ENCODE results near the gene NPIPA3. TPM values are rescaled to one million over a fixed set of nuclear protein-coding genes. Genes with fewer than 3 reads are reported as not detected.
A peak's percentile ranks its signal among the peaks of the same experiment; 100 is the strongest.
"Not testable (repeated sequence)": the region's sequence is repeated elsewhere in the genome, so short reads cannot be mapped to it uniquely, and the experiment has no call there.

NPIPA3 gene
- not detected for polyA plus RNA-seq

- H3K4me1 Mint-ChIP-seq = not testable (repeated sequence)
These were observed at the start of gene NPIPA3 for GRCh38 chr16:14703156-14704011. NPIPA3 (plus strand) TSS chr16:14703411; CDS start chr16:14708944, 5,533 bp downstream.

GRCh38 chr16:14658063-14658462 lies 45.1 kb upstream of the NPIPA3 start:
- DNase-seq = no peak
- Mint-ChIP-seq H3K9me3 (no peaks in the 10 kb centered on the region), H3K4me3 (no peak overlapping the region), H3K27ac (peak overlapping the region in 5 of 6 donors; percentile 6 to 71 (median 49)), H3K4me1 (no peaks in the 10 kb centered on the region), H3K27me3 (ENCODE audit: low read depth in 3 of 3) (peaks cover 0 to 2% (median 0%) of the 10 kb centered on the region in 3 donors), H3K36me3 (peaks cover 15 to 24% (median 16%) of the 10 kb centered on the region in 3 donors)

More at GRCh38 chr16:14703156-14704011, at the start of gene NPIPA3:
- not testable (repeated sequence) for H3K27me3 Mint-ChIP-seq (ENCODE audit: low read depth in 3 of 3); H3K4me3 Mint-ChIP-seq; H3K27ac Mint-ChIP-seq; H3K9me3 Mint-ChIP-seq; DNase-seq; H3K36me3 Mint-ChIP-seq

- H3K9me3 Mint-ChIP-seq = no peaks in the 10 kb centered on the region
- H3K27ac Mint-ChIP-seq = peak overlapping the region in 4 of 6 donors; percentile 39 to 67 (median 54)
- H3K27me3 Mint-ChIP-seq (ENCODE audit: low read depth in 3 of 3) = peaks cover 0 to 5% (median 0%) of the 10 kb centered on the region in 3 donors
- peaks cover 17 to 43% (median 20%) of the 10 kb centered on the region in 3 donors for H3K36me3 Mint-ChIP-seq
- no peak for DNase-seq
- no peak overlapping the region for H3K4me3 Mint-ChIP-seq
- H3K4me1 Mint-ChIP-seq = peaks cover 2 to 6% of the 10 kb centered on the region in 2 donors
These were observed 35.6 kb upstream of the NPIPA3 start for GRCh38 chr16:14667347-14668266.

- Mint-ChIP-seq H3K4me1 (peaks cover 3 to 11% of the 10 kb centered on the region in 2 donors), H3K9me3 (no peaks in the 10 kb centered on the region), H3K4me3 (no peak overlapping the region), H3K27ac (peak overlapping the region in 1 of 6 donors; percentile 39), H3K36me3 (peaks cover 14 to 40% (median 17%) of the 10 kb centered on the region in 3 donors), H3K27me3 (ENCODE audit: low read depth in 3 of 3) (peaks cover 0 to 5% (median 0%) of the 10 kb centered on the region in 3 donors)
- no peak for DNase-seq
These were observed 34.5 kb upstream of the NPIPA3 start for GRCh38 chr16:14668556-14669223.

- Mint-ChIP-seq H3K27me3 (ENCODE audit: low read depth in 3 of 3) (peaks cover 0 to 2% (median 0%) of the 10 kb centered on the region in 3 donors), H3K4me1 (peaks cover 3 to 17% of the 10 kb centered on the region in 2 donors), H3K27ac (peak overlapping the region in 2 of 6 donors; percentile 24 to 34), H3K4me3 (no peak overlapping the region), H3K9me3 (no peaks in the 10 kb centered on the region), H3K36me3 (peaks cover 10 to 36% (median 14%) of the 10 kb centered on the region in 3 donors)
- DNase-seq = no peak
These were observed 33.4 kb upstream of the NPIPA3 start for GRCh38 chr16:14669776-14670175.

- no peak overlapping the region for H3K4me3 Mint-ChIP-seq
These were observed 30.7 kb upstream of the NPIPA3 start for GRCh38 chr16:14672403-14672971.

GRCh38 chr16:14676633-14677032 lies 26.6 kb upstream of the NPIPA3 start:
- peaks cover 3 to 17% of the 10 kb centered on the region in 2 donors for H3K4me1 Mint-ChIP-seq
- H3K27ac Mint-ChIP-seq = no peak overlapping the region
- DNase-seq = no peak
- H3K9me3 Mint-ChIP-seq = peaks cover 0 to 4% (median 0%) of the 10 kb centered on the region in 6 donors
- H3K4me3 Mint-ChIP-seq = no peak overlapping the region
- H3K36me3 Mint-ChIP-seq = no peaks in the 10 kb centered on the region
- H3K27me3 Mint-ChIP-seq (ENCODE audit: low read depth in 3 of 3) = peaks cover 2 to 4% (median 2%) of the 10 kb centered on the region in 3 donors

More at GRCh38 chr16:14672403-14672971, 30.7 kb upstream of the NPIPA3 start:
- H3K36me3 Mint-ChIP-seq = peaks cover 0 to 15% (median 0%) of the 10 kb centered on the region in 3 donors
- H3K4me1 Mint-ChIP-seq = peaks cover 3 to 17% of the 10 kb centered on the region in 2 donors
- peaks cover under 1 to 2% (median 2%) of the 10 kb centered on the region in 3 donors for H3K27me3 Mint-ChIP-seq (ENCODE audit: low read depth in 3 of 3)
- no peaks in the 10 kb centered on the region for H3K9me3 Mint-ChIP-seq
- H3K27ac Mint-ChIP-seq = peak overlapping the region in 4 of 6 donors; percentile 6 to 45 (median 28)
- no peak for DNase-seq

GRCh38 chr16:14677627-14678026 lies 25.6 kb upstream of the NPIPA3 start:
- H3K9me3 Mint-ChIP-seq = peaks cover 0 to 4% (median 0%) of the 10 kb centered on the region in 6 donors
- H3K27me3 Mint-ChIP-seq (ENCODE audit: low read depth in 3 of 3) = peaks cover 2 to 4% (median 2%) of the 10 kb centered on the region in 3 donors
- H3K4me3 Mint-ChIP-seq = no peak overlapping the region
- H3K4me1 Mint-ChIP-seq = peaks cover under 1 to 11% of the 10 kb centered on the region in 2 donors
- DNase-seq = no peak
- H3K36me3 Mint-ChIP-seq = no peaks in the 10 kb centered on the region
- no peak overlapping the region for H3K27ac Mint-ChIP-seq

- H3K36me3 Mint-ChIP-seq = no peaks in the 10 kb centered on the region
- peaks cover 0 to 3% of the 10 kb centered on the region in 2 donors for H3K4me1 Mint-ChIP-seq
- H3K27me3 Mint-ChIP-seq (ENCODE audit: low read depth in 3 of 3) = peaks cover 2 to 4% (median 2%) of the 10 kb centered on the region in 3 donors
- no peak overlapping the region for H3K27ac Mint-ChIP-seq
- DNase-seq = no peak
- no peak overlapping the region for H3K4me3 Mint-ChIP-seq
- peaks cover 0 to 4% (median 0%) of the 10 kb centered on the region in 6 donors for H3K9me3 Mint-ChIP-seq
These were observed 24.3 kb upstream of the NPIPA3 start for GRCh38 chr16:14678748-14679497.

GRCh38 chr16:14680396-14680795 lies 22.8 kb upstream of the NPIPA3 start:
- H3K27me3 Mint-ChIP-seq (ENCODE audit: low read depth in 3 of 3); H3K9me3 Mint-ChIP-seq; H3K4me3 Mint-ChIP-seq: not testable (repeated sequence)

GRCh38 chr16:14681115-14681514 lies 22.1 kb upstream of the NPIPA3 start:
- H3K27ac Mint-ChIP-seq = no peak overlapping the region
- no peaks in the 10 kb centered on the region for H3K4me1 Mint-ChIP-seq
- peaks cover 0 to 4% (median 0%) of the 10 kb centered on the region in 6 donors for H3K9me3 Mint-ChIP-seq
- peaks cover 0 to 6% (median 2%) of the 10 kb centered on the region in 3 donors for H3K27me3 Mint-ChIP-seq (ENCODE audit: low read depth in 3 of 3)
- H3K36me3 Mint-ChIP-seq = no peaks in the 10 kb centered on the region
- no peak for DNase-seq
- no peak overlapping the region for H3K4me3 Mint-ChIP-seq

More at GRCh38 chr16:14680396-14680795, 22.8 kb upstream of the NPIPA3 start:
- not testable (repeated sequence) for H3K36me3 Mint-ChIP-seq, H3K4me1 Mint-ChIP-seq, DNase-seq, H3K27ac Mint-ChIP-seq

GRCh38 chr16:14682121-14682520 lies 21.1 kb upstream of the NPIPA3 start:
- H3K27me3 Mint-ChIP-seq (ENCODE audit: low read depth in 3 of 3) = peaks cover 0 to 6% (median 2%) of the 10 kb centered on the region in 3 donors
- H3K36me3 Mint-ChIP-seq = no peaks in the 10 kb centered on the region
- no peak overlapping the region for H3K27ac Mint-ChIP-seq
- no peak overlapping the region for H3K4me3 Mint-ChIP-seq
- H3K4me1 Mint-ChIP-seq = no peaks in the 10 kb centered on the region
- DNase-seq = no peak
- H3K9me3 Mint-ChIP-seq = peaks cover 0 to 4% (median 0%) of the 10 kb centered on the region in 6 donors

All from immature natural killer cell (primary cell).